ENCODE measurements around the gene NTF4.
A peak's percentile ranks its signal among the peaks of the same experiment; 100 is the strongest.
"Not testable (repeated sequence)": the region's sequence is repeated elsewhere in the genome, so short reads cannot be mapped to it uniquely, and the experiment has no call there.

Gene NTF4

DNA sequence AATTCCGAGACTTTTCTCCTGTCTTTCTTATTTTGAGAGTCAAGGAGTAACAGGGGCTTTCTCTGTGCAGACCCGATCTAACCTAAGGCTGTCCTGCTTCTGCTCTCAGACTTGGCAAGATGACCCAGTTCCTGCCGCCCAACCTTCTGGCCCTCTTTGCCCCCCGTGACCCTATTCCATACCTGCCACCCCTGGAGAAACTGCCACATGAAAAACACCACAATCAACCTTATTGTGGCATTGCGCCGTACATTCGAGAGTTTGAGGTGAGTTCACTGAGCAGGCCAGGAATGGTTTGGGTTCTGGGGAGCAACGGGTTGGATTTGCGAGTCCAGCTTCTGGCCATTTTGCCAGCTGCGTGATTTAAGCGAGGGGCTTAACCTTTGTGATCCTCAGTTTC, 21.7 kb upstream of the NTF4 start:
- DNase-seq = no peak

GRCh38 chr19:49085868-49086232, 21.2 kb upstream of the NTF4 start:
- DNase-seq = no peak

DNA sequence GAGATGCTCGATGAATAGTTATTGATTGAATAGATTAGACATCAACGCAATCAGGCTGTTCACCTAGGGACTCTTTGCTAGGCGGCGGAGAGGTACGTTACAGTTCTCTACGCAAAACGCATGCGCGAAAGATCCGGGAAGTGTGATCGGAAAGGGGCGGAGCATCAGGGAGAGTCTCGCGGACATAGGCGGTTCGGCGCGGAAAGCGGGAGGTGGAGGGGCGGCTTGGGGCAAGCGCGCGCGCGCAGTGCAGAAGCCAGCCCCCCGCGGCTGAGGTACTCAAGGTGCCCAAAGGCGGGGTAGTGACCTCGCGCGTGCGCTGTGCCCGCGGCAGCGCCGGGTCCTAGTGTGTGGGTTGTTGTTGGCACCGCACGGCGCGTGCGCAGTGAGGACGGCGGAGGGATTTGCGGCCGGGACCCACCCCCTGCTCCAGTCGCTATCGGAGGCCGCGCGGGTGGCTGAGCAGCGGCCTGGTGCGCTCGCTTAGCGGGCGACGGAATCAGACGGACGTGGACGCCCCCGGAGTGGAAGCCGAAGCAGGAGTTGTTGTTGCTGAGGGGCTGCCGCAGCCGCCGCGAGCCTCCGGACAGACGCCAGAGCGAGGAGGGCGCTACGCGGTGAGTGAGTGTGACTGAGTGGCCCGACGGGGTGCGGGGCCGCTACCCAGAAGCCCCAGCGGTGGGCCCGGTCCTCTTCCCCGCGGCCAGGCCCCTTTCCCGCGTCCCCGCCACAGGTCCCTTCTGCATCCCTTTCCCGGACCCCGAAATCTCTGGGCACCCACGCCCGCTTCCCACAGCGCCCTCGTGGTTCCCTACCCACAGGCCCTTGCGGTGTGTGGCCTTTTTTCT, 20.6 kb upstream of the NTF4 start, which contains the start of gene SNRNP70:
Gene SNRNP70 (plus strand): TSS at position 432 of the 848 bp plus-strand sequence. CDS start 964 bp downstream, outside the sequence.
- DNase-seq = peak; percentile 100

- peak in 1 of 2 experiments; percentile 26 for DNase-seq
Measured at GRCh38 chr19:49084206-49085019, 19.8 kb upstream of the NTF4 start.

DNA sequence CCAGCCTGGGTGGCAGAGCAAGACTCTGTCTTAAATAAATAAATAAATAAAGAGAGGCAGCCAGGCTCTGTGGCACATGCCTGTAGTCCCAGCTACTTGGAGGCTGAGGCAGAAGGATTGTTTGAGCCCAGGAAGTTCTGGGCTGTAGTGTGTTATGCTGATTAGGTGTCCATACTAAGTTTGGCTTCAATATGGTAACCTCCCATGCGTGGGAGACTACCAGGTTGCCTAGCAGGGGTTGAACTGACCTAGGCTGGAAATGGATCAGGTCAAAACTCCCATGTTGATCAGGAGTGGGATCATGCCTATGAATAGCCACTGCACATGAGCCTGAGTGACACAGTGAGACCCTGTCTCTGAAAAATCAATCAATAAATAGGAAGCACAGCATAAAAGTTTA, 16.7 kb upstream of the NTF4 start:
- DNase-seq = no peak

GRCh38 chr19:49080392-49080791, 15.8 kb upstream of the NTF4 start:
- DNase-seq = no peak

DNA sequence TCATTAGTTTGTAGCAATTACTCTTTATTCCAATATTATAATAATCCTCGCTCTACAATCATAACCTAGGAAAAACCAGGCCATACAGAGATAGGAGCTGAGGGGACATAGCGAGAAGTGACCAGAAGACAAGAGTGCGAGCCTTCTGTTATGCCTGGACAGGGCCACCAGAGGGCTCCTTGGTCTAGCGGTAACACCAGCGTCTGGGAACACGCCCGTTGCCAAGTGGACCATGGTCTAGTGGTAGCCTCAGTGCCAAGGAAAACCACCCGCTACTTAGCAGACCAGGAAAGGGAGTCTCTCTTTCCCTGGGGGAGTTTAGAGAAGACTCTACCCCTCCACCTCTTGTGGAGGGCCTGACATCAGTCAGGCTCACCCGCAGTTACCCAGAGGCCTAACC, 10.3 kb upstream of the NTF4 start:
- peak; percentile 30 to 67 for DNase-seq

- peak; percentile 61 to 74 for DNase-seq
Measured at GRCh38 chr19:49073514-49074378, 9.1 kb upstream of the NTF4 start.

- peak in 1 of 2 experiments; percentile 40 for DNase-seq
Measured at GRCh38 chr19:49071860-49072547, 7.4 kb upstream of the NTF4 start.

- no peak for DNase-seq
Measured at GRCh38 chr19:49070416-49070815, 5.8 kb upstream of the NTF4 start.

DNA sequence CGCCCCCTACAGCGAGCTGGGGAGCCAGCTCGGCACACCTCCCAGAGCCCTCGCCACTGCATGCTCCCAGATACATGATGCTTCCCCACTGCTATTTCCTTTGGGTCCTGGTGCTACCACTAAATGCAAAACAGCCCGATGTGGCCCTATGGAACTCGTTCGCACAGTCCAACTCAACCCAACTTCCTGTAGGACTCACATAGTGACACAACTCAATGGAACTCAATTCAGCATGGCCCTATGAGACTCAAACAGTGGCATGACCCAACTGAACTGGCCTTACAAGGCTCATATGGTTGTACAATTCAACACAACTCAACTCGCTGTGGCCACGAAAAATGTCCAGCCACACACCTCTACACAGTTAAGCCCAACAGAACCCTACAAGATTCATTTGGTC, 4.4 kb upstream of the NTF4 start:
- no peak for DNase-seq

- DNase-seq = peak in 1 of 2 experiments; percentile 40
Measured at GRCh38 chr19:49067554-49067953, 2.9 kb upstream of the NTF4 start.

- DNase-seq = no peak
Measured at GRCh38 chr19:49065905-49066512, 1.4 kb upstream of the NTF4 start.

DNA sequence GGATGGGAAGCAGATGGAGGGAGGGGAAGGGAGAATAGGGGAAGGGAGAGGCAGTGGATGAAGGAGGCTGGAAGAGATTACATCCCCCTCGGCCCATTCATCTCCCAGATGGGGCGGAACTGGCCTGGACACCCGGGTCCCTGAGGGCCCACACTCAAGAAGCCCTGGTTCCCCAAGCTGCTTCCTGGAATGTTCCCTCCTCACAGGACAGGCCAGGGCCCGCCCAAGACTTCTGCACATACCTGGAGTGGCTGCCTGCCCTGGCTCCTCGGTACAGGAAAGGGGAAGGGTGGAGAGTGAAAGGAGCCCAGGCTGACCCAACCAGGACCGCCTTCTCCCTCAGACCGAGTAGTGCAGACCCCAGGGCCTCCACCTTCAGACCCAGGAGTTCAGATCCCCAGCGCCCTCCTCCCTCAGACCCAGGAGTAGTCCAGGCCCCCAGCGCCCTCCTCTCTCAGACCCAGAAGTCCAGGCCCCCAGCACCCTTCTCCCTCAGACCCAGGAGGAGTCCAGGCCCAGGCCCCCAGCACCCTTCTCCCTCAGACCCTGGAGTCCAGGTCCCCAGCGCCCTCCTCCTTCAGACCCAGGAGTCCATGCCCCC, 489 bp downstream of the NTF4 start:
- no peak for DNase-seq

DNA sequence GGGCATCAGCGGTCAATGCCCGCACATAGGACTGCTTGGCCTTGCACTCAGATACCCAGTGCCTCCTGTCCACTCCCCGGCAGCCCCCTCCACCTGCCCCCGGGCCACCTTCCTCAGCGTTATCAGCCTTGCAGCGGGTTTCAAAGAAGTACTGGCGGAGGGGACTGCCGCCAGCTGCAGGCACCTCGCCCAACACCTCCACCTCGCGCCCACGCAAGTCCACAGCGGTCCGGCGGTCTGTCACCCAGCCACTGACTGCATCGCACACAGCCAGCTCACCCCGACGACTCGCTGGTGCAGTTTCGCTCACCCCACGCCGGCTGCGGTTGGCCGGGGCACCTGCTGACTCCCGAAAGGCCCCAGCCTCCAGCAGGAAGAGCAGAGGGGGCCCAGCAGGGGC, 3.2 kb downstream of the NTF4 start:
- DNase-seq = no peak

DNA sequence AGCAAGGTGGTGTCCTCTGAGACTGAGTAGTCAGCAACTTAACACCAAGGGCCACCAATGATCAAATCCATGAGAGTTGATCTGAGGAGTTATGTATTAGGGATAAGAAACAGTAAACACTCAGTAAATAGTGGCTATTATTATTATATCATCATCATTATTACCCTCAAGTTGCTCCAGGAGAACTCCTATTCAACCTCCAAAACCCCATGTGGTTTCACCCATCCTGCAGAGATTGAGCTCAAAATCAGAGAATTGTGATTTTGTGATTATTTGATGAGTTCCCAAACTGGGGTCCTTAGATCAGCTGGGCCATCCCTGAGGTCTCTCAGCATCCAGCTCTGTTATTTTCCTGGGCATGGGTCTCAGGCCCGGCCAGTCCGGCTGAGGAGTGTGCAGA, 3.6 kb downstream of the NTF4 start:
- DNase-seq = no peak

DNA sequence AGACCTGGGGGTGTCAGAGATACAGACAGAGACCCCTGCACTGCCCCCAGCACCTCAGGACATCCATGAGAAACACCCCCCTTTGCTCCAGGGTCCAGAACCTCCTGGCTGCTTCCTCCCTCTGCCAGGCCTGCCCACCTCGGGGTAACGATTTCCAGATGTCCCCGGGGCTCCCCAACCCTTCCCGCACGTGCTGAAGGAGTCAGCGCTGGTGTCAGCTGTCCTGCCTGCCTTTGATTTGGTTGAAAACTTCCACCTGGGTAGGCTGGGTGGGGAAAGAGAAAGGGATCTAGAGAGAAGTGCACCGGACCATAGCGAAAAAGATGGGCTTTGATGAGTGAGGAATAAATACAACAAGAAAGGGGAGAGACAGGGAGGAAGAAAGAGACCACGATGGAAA, 5.6 kb downstream of the NTF4 start:
- DNase-seq = no peak

- peak in 1 of 2 experiments; percentile 46 for DNase-seq
Measured at GRCh38 chr19:49058562-49058961, 6.1 kb downstream of the NTF4 start.

GRCh38 chr19:49057636-49058234, 6.9 kb downstream of the NTF4 start, which contains the start of gene CGB7:
TSS of gene CGB7 (minus strand) at chr19:49057749. CDS start at chr19:49055375, 2,374 bp downstream.
- peak; percentile 36 to 68 for DNase-seq

DNA sequence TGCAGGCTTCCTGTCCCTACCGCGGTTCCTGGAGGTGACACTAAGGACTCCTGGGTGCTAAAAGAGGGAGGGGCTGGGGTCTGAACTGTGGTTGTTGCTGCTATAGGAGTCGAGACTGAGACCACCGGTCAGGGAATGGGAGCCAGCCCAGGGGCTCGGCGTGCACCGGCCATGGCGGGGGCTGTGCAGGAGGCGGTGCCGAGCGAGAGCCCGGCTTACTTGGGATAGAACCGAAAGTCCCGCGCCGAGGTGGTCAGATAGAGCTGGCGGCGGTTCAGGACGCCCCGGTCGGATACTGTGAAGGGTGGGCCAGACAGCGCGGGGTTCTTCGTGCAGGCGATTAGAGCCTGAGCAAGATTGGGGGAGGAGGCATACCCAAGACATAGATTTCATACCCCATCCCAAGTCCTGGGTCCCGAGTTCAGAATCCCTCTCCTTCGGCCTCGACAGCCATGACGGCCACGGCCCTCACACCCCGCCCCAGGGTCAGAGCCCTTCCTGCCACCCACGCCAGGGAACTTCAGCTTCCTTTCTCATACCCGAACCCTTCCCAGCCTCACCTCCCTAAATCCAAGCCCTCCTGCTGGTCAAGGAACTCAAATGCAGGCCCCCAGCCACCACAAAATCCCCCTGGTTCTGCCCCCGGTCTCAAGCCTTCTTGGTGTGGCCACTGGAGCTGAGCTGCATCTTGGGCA, 7.6 kb downstream of the NTF4 start:
- not testable (repeated sequence) for DNase-seq

Measured in NCI-H524 (cell line).